SK-N-SH treated with all-trans-retinoic acid at 6 μM for 48 hours (cell line): ENCODE data around the gene TXNL4B.

ENCODE experiments used
- ATAC-seq: fragments of 200-7000 bp; cut with Tn5 transposase; 3 replicates; pipeline ENCODE4 v1.9.1; 2020; ENCODE audit warnings: mild to moderate bottlenecking, moderate library complexity
- ARNTL ChIP-seq: fragments of 450-650 bp; formaldehyde crosslinking; IDR thresholded peaks from 2 replicates; pipeline ENCODE4 v1.5.0; 2020; ENCODE audit warnings: low read depth, mild to moderate bottlenecking, moderate library complexity, borderline replicate concordance
- BACH2 ChIP-seq: fragments of 250-450 bp; sonication (Bioruptor Pico); IDR thresholded peaks from 2 replicates; pipeline ENCODE4 v1.9.0; 2021; ENCODE audit warnings: mild to moderate bottlenecking, borderline replicate concordance
- CSDC2 ChIP-seq: fragments of 250-450 bp; sonication (Bioruptor Pico); IDR thresholded peaks from 2 replicates; pipeline ENCODE4 v1.5.0; 2020; ENCODE audit warnings: mild to moderate bottlenecking, moderate library complexity
- CSRNP3 ChIP-seq: fragments of 250-450 bp; sonication (Bioruptor Pico); IDR thresholded peaks from 2 replicates; pipeline ENCODE4 v1.5.1; 2021; ENCODE audit warnings: mild to moderate bottlenecking, moderate library complexity
- ESRRG ChIP-seq: fragments of 250-450 bp; sonication (Bioruptor Pico); IDR thresholded peaks from 2 replicates; pipeline ENCODE4 v1.6.1; 2021; ENCODE audit warnings: mild to moderate bottlenecking
- GLIS3 ChIP-seq: fragments of 250-450 bp; sonication (Bioruptor Pico); IDR thresholded peaks from 2 replicates; pipeline ENCODE4 v1.5.0; 2020; ENCODE audit warnings: mild to moderate bottlenecking, moderate library complexity
- ISL1 ChIP-seq: fragments of 250-450 bp; sonication (Bioruptor Pico); IDR thresholded peaks from 2 replicates; pipeline ENCODE4 v2.1.2; 2022; ENCODE audit warnings: mild to moderate bottlenecking, moderate library complexity
- OSR1 ChIP-seq: fragments of 250-450 bp; sonication (Bioruptor Pico); IDR thresholded peaks from 2 replicates; pipeline ENCODE4 v1.8.0; 2022; ENCODE audit warnings: moderate library complexity, mild to moderate bottlenecking, inconsistent platforms
- PATZ1 ChIP-seq: fragments of 250-450 bp; sonication (Bioruptor Pico); IDR thresholded peaks from 2 replicates; pipeline ENCODE4 v1.8.0; 2020; ENCODE audit warnings: mild to moderate bottlenecking, moderate library complexity, borderline replicate concordance
- POU6F1 ChIP-seq: fragments of 250-450 bp; sonication (Bioruptor Pico); IDR thresholded peaks from 2 replicates; pipeline ENCODE4 v1.8.0; 2021; ENCODE audit warnings: low read depth, mild to moderate bottlenecking, moderate library complexity, borderline replicate concordance
- PPARA ChIP-seq: fragments of 250-450 bp; sonication (Bioruptor Pico); IDR thresholded peaks from 2 replicates; pipeline ENCODE4 v1.5.0; 2020; ENCODE audit warnings: mild to moderate bottlenecking, borderline replicate concordance
- RARB ChIP-seq: fragments of 250-450 bp; sonication (Bioruptor Pico); IDR thresholded peaks from 2 replicates; pipeline ENCODE4 v1.8.0; 2021; ENCODE audit warnings: mild to moderate bottlenecking, moderate library complexity
- SNAI2 ChIP-seq: fragments of 250-450 bp; sonication (Bioruptor Pico); IDR thresholded peaks from 2 replicates; pipeline ENCODE4 v1.5.0; 2020; ENCODE audit warnings: mild to moderate bottlenecking, moderate library complexity
- TCF4 ChIP-seq: fragments of 250-450 bp; sonication (Bioruptor Pico); IDR thresholded peaks from 2 replicates; pipeline ENCODE4 v1.8.0; 2021; ENCODE audit warnings: mild to moderate bottlenecking, moderate library complexity, borderline replicate concordance
- TOX ChIP-seq: fragments of 250-450 bp; sonication (Bioruptor Pico); IDR thresholded peaks from 2 replicates; pipeline ENCODE4 v1.8.0; 2021; ENCODE audit warnings: mild to moderate bottlenecking, moderate library complexity, borderline replicate concordance
- ZC3H10 ChIP-seq: fragments of 250-450 bp; sonication (Bioruptor Pico); IDR thresholded peaks from 2 replicates; pipeline ENCODE4 v1.5.1; 2021; ENCODE audit warnings: mild to moderate bottlenecking, moderate library complexity
- ZNF565 ChIP-seq: fragments of 450-650 bp; formaldehyde crosslinking; conservative IDR thresholded peaks from 2 replicates; pipeline ENCODE4 v1.5.0; 2020; ENCODE audit warnings: low read depth, mild to moderate bottlenecking, moderate library complexity
- ZNF8 ChIP-seq: fragments of 450-650 bp; formaldehyde crosslinking; IDR thresholded peaks from 2 replicates; pipeline ENCODE4 v1.5.0; 2020; ENCODE audit warnings: mild to moderate bottlenecking, moderate library complexity
- TF ChIP-seq, protein P1 (sequence below): fragments of 250-450 bp; sonication (Bioruptor Pico); IDR thresholded peaks from 2 replicates; pipeline ENCODE4 v1.5.1; 2020; ENCODE audit warnings: low read depth, mild to moderate bottlenecking, moderate library complexity
- TF ChIP-seq, protein P2 (sequence below): fragments of 250-450 bp; sonication (Bioruptor Pico); IDR thresholded peaks from 2 replicates; pipeline ENCODE4 v1.5.0; 2020; ENCODE audit warnings: mild to moderate bottlenecking, moderate library complexity

TXNL4B gene

GRCh38 chr16:72051818-72052217, 41.6 kb downstream of the TXNL4B start:
- no peak for ATAC-seq
- TF ChIP-seq TCF4: no peak
- TF ChIP-seq ESRRG (CRISPR knock-in tag): no peak
- no peak for TF ChIP-seq CSDC2 (CRISPR knock-in tag)
- no peak for TF ChIP-seq BACH2 (CRISPR knock-in tag)
- TF ChIP-seq PPARA (CRISPR knock-in tag): no peak
- TF ChIP-seq OSR1 (CRISPR knock-in tag): no peak
- TF ChIP-seq ZNF8: no peak
- TF ChIP-seq ARNTL (CRISPR knock-in tag): no peak
- no peak for TF ChIP-seq PATZ1
- no peak for TF ChIP-seq ZNF565 (CRISPR knock-in tag)
- no peak for TF ChIP-seq GLIS3
- TF ChIP-seq CSRNP3 (CRISPR knock-in tag): no peak
- TF ChIP-seq ZC3H10: no peak
- TF ChIP-seq, protein P1, sequence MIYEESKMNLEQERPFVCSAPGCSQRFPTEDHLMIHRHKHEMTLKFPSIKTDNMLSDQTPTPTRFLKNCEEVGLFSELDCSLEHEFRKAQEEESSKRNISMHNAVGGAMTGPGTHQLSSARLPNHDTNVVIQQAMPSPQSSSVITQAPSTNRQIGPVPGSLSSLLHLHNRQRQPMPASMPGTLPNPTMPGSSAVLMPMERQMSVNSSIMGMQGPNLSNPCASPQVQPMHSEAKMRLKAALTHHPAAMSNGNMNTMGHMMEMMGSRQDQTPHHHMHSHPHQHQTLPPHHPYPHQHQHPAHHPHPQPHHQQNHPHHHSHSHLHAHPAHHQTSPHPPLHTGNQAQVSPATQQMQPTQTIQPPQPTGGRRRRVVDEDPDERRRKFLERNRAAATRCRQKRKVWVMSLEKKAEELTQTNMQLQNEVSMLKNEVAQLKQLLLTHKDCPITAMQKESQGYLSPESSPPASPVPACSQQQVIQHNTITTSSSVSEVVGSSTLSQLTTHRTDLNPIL (CRISPR knock-in tag): no peak
- TF ChIP-seq TOX (CRISPR knock-in tag): no peak
- TF ChIP-seq, all 23 proteins: peak for 0

DNA sequence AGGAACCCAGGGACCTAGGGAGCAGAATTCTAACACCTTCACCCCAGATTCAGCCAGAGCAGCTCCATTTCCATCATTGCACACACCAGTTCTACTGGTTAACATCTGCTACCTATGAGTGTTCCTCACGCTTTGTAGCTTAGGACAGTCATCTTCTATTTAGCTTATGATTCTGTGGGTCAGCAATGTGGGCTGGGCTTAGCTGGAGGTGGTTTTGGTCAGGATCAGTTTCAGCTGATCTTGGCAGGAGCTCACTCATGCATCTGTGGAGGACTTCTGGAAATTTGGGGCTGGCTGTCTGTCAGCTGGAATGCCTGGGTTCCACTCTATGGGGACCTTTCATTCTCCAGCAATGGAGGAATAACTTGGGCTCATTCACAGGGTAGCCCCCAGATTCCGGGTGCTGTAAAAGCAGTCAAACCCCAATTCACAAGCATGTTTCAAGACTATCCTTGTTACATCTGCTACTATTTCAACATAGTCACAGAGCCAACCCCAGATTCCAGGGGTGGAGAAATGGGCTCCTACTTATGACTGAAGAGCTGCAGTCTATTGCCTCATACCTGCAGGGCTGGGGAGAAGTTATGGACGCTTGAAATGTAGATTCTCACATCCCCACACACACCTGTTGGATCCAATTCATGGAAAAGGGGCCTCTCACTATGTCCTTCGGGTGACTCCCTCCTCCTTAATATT, 42.5 kb downstream of the TXNL4B start:
- ATAC-seq: no peak
- TF ChIP-seq ISL1 (CRISPR knock-in tag) (no peak), ZNF565 (CRISPR knock-in tag) (no peak), OSR1 (CRISPR knock-in tag) (no peak), CSDC2 (CRISPR knock-in tag) (no peak), TOX (CRISPR knock-in tag) (no peak), RARB (CRISPR knock-in tag) (no peak), ARNTL (CRISPR knock-in tag) (no peak), BACH2 (CRISPR knock-in tag) (no peak), SNAI2 (CRISPR knock-in tag) (no peak), POU6F1 (CRISPR knock-in tag) (no peak), PATZ1 (no peak), ZNF8 (no peak), ESRRG (CRISPR knock-in tag) (no peak), ZC3H10 (no peak), TCF4 (no peak), CSRNP3 (CRISPR knock-in tag) (no peak)
- TF ChIP-seq, protein P2, sequence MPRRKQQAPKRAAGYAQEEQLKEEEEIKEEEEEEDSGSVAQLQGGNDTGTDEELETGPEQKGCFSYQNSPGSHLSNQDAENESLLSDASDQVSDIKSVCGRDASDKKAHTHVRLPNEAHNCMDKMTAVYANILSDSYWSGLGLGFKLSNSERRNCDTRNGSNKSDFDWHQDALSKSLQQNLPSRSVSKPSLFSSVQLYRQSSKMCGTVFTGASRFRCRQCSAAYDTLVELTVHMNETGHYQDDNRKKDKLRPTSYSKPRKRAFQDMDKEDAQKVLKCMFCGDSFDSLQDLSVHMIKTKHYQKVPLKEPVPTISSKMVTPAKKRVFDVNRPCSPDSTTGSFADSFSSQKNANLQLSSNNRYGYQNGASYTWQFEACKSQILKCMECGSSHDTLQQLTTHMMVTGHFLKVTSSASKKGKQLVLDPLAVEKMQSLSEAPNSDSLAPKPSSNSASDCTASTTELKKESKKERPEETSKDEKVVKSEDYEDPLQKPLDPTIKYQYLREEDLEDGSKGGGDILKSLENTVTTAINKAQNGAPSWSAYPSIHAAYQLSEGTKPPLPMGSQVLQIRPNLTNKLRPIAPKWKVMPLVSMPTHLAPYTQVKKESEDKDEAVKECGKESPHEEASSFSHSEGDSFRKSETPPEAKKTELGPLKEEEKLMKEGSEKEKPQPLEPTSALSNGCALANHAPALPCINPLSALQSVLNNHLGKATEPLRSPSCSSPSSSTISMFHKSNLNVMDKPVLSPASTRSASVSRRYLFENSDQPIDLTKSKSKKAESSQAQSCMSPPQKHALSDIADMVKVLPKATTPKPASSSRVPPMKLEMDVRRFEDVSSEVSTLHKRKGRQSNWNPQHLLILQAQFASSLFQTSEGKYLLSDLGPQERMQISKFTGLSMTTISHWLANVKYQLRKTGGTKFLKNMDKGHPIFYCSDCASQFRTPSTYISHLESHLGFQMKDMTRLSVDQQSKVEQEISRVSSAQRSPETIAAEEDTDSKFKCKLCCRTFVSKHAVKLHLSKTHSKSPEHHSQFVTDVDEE: no peak
- TF ChIP-seq, protein P1 (CRISPR knock-in tag): no peak
